Duodenal mucosa (tissue), 2 donors: ENCODE results near the gene FER.

Source experiments
- H3K27ac ChIP-seq: one replicate; pipeline ENCODE4 v1.7.0; 2013; ENCODE audit warnings: low read depth, low read length
- H3K27me3 ChIP-seq, 2 donors: one replicate each; pipeline ENCODE4 v1.7.0; 2013; ENCODE audit warnings: low read length in 2 of 2, control low read depth in 1 of 2; ENCODE audit not compliant: insufficient read depth in 2 of 2, control insufficient read depth in 1 of 2
- H3K36me3 ChIP-seq, 2 donors: one replicate each; pipeline ENCODE4 v1.7.0; 2013; ENCODE audit warnings: low read length in 2 of 2, control low read depth in 1 of 2; ENCODE audit not compliant: insufficient read depth in 2 of 2, control insufficient read depth in 1 of 2
- H3K4me1 ChIP-seq, 2 donors: one replicate each; pipeline ENCODE4 v1.7.0; 2013; ENCODE audit warnings: low read length in 2 of 2, control low read depth in 1 of 2; ENCODE audit not compliant: insufficient read depth in 2 of 2, control insufficient read depth in 1 of 2
- H3K4me3 ChIP-seq, 2 donors: one replicate each; pipeline ENCODE4 v1.7.0; 2013; ENCODE audit warnings: low read length in 2 of 2, low read depth in 1 of 2
- H3K9ac ChIP-seq, 2 donors: one replicate each; pipeline ENCODE4 v1.7.0; 2013; ENCODE audit warnings: low read length in 2 of 2, low read depth in 1 of 2
- H3K9me3 ChIP-seq, 2 donors: one replicate each; pipeline ENCODE4 v1.7.0; 2013; ENCODE audit warnings: low read length in 2 of 2, control low read depth in 1 of 2; ENCODE audit not compliant: control insufficient read depth in 1 of 2

Gene FER

GRCh38 chr5:108940506-108940905 is 192.8 kb downstream of the FER start:
- Histone ChIP-seq H3K9me3 (no peaks in the 10 kb centered on the region), H3K27me3 (no peaks in the 10 kb centered on the region), H3K4me3 (no peak overlapping the region), H3K9ac (no peak overlapping the region), H3K27ac (no peak overlapping the region), H3K36me3 (no peaks in the 10 kb centered on the region), H3K4me1 (no peaks in the 10 kb centered on the region)

- H3K36me3 ChIP-seq, result no peaks in the 10 kb centered on the region
- no peak overlapping the region for H3K9ac ChIP-seq
- no peaks in the 10 kb centered on the region for H3K4me1 ChIP-seq
- H3K9me3 ChIP-seq, result no peaks in the 10 kb centered on the region
- no peaks in the 10 kb centered on the region for H3K27me3 ChIP-seq
- no peak overlapping the region for H3K4me3 ChIP-seq
- no peak overlapping the region for H3K27ac ChIP-seq
These were observed 194.0 kb downstream of the FER start for GRCh38 chr5:108941746-108942145.

GRCh38 chr5:108942701-108943100 is 195.0 kb downstream of the FER start:
- no peak overlapping the region for H3K4me3 ChIP-seq
- H3K4me1 ChIP-seq, result no peaks in the 10 kb centered on the region
- H3K9me3 ChIP-seq, result no peaks in the 10 kb centered on the region
- H3K27ac ChIP-seq, result no peak overlapping the region
- no peaks in the 10 kb centered on the region for H3K36me3 ChIP-seq
- H3K9ac ChIP-seq, result no peak overlapping the region
- H3K27me3 ChIP-seq, result no peaks in the 10 kb centered on the region

GRCh38 chr5:108945094-108945493 is 197.4 kb downstream of the FER start:
- H3K36me3 ChIP-seq, result no peaks in the 10 kb centered on the region
- H3K9ac ChIP-seq, result no peak overlapping the region
- no peak overlapping the region for H3K4me3 ChIP-seq
- H3K27ac ChIP-seq, result no peak overlapping the region
- H3K27me3 ChIP-seq, result no peaks in the 10 kb centered on the region
- H3K9me3 ChIP-seq, result no peaks in the 10 kb centered on the region
- no peaks in the 10 kb centered on the region for H3K4me1 ChIP-seq

- H3K36me3 ChIP-seq, result no peaks in the 10 kb centered on the region
- no peak overlapping the region for H3K4me3 ChIP-seq
- H3K27ac ChIP-seq, result no peak overlapping the region
- H3K27me3 ChIP-seq, result no peaks in the 10 kb centered on the region
- no peaks in the 10 kb centered on the region for H3K9me3 ChIP-seq
- H3K9ac ChIP-seq, result no peak overlapping the region
- H3K4me1 ChIP-seq, result no peaks in the 10 kb centered on the region
These were observed 198.3 kb downstream of the FER start for GRCh38 chr5:108946008-108946407.

DNA sequence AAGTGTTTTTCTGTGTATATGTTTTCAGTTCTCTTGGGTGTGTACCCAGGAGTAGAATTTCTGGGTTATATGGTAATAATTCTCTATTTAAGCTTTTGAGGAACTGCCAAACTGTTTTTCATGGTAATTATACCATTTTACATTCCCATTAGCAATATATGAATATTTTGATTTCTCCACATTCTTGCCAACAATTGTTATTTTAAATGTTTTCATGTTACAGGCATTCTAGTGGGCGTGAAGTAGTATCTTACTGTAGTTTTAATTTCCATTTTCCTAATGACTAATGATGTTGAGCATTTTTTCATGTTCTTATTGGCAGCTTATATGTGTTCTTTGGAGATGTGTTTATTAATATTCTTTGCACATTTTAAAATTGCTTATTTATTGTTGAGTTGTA is 199.5 kb downstream of the FER start:
- Histone ChIP-seq H3K27me3 (no peaks in the 10 kb centered on the region), H3K9ac (no peak overlapping the region), H3K9me3 (no peaks in the 10 kb centered on the region), H3K27ac (no peak overlapping the region), H3K36me3 (no peaks in the 10 kb centered on the region), H3K4me1 (no peaks in the 10 kb centered on the region), H3K4me3 (no peak overlapping the region)

DNA sequence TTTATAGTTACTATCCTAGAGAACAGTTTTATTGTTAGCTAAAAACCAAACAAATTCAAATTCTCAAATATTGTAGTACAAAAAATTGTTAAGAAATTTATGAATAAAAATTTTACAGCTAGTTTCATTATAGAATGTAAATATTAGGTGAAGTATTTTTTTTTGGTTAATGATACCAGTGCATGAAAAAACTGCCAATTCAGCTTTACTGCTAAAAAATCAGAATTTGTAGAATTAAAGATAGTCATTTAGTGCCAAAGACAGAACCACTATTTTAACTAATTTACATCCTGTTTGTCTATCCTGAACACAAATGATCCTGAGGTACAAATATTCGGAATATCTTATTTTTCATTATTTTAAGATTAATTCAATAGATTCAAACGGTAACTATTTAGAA is 202.6 kb downstream of the FER start:
- H3K9me3 ChIP-seq, result no peaks in the 10 kb centered on the region
- no peaks in the 10 kb centered on the region for H3K4me1 ChIP-seq
- H3K27ac ChIP-seq, result no peak overlapping the region
- H3K27me3 ChIP-seq, result no peaks in the 10 kb centered on the region
- H3K9ac ChIP-seq, result no peak overlapping the region
- H3K4me3 ChIP-seq, result no peak overlapping the region
- no peaks in the 10 kb centered on the region for H3K36me3 ChIP-seq

- no peak overlapping the region for H3K9ac ChIP-seq
- no peaks in the 10 kb centered on the region for H3K9me3 ChIP-seq
- no peaks in the 10 kb centered on the region for H3K4me1 ChIP-seq
- H3K27me3 ChIP-seq, result no peaks in the 10 kb centered on the region
- no peak overlapping the region for H3K27ac ChIP-seq
- H3K4me3 ChIP-seq, result no peak overlapping the region
- no peaks in the 10 kb centered on the region for H3K36me3 ChIP-seq
These were observed 206.2 kb downstream of the FER start for GRCh38 chr5:108953940-108954339.

- H3K9me3 ChIP-seq, result no peaks in the 10 kb centered on the region
- H3K4me3 ChIP-seq, result no peak overlapping the region
- H3K36me3 ChIP-seq, result no peaks in the 10 kb centered on the region
- no peaks in the 10 kb centered on the region for H3K27me3 ChIP-seq
- no peaks in the 10 kb centered on the region for H3K4me1 ChIP-seq
- no peak overlapping the region for H3K9ac ChIP-seq
- no peak overlapping the region for H3K27ac ChIP-seq
These were observed 209.6 kb downstream of the FER start for GRCh38 chr5:108957333-108957732.

GRCh38 chr5:108966910-108967309 is 219.2 kb downstream of the FER start:
- Histone ChIP-seq H3K27ac (no peak overlapping the region), H3K4me1 (no peaks in the 10 kb centered on the region), H3K36me3 (no peaks in the 10 kb centered on the region), H3K9me3 (no peaks in the 10 kb centered on the region), H3K27me3 (no peaks in the 10 kb centered on the region), H3K4me3 (no peak overlapping the region), H3K9ac (no peak overlapping the region)

- H3K4me1 ChIP-seq, result no peaks in the 10 kb centered on the region
- H3K27ac ChIP-seq, result no peak overlapping the region
- no peaks in the 10 kb centered on the region for H3K27me3 ChIP-seq
- H3K4me3 ChIP-seq, result no peak overlapping the region
- H3K9me3 ChIP-seq, result no peaks in the 10 kb centered on the region
- no peaks in the 10 kb centered on the region for H3K36me3 ChIP-seq
- H3K9ac ChIP-seq, result no peak overlapping the region
These were observed 226.9 kb downstream of the FER start for GRCh38 chr5:108974594-108974993.
